ENCODE results near the gene ELMOD1. TPM values are rescaled to one million over a fixed set of nuclear protein-coding genes. Genes with fewer than 3 reads are reported as not detected.

Gene ELMOD1
- total and polyA plus RNA-seq, 10 of the 15 experiments (the other 5 are each of a cell fraction or from before 2014, with no cell fraction given): not detected

- BruUV-seq (replicated peaks): no TSS peak
- ATAC-seq (peak; percentile 41), DNase-seq (ENCODE audit: low read depth, low spot score) (no peak), FAIRE-seq (no peak)
- no peak overlapping the region for H3K4me3 ChIP-seq
- H3K27me3 ChIP-seq (replicated peaks in 1 of 2; ENCODE audit: control insufficient read depth in 2 of 2, insufficient read depth in 2 of 2, low read length in 1 of 2): no peaks in the 10 kb centered on the region
- TF ChIP-seq BHLHE40 (IDR thresholded peaks at IDR 0.05; ENCODE audit: borderline replicate concordance in 1 of 2, low read depth in 2 of 2, low read length in 1 of 2) (no peak), STAT1 (conservative IDR thresholded peaks at IDR 0.05) (no peak), CHD4 (IDR thresholded peaks at IDR 0.05) (no peak), CHD2 (IDR thresholded peaks at IDR 0.05; ENCODE audit: borderline replicate concordance, low read depth, low read length) (no peak), RCOR1 (conservative IDR thresholded peaks at IDR 0.05; ENCODE audit: low read depth, low read length) (no peak)
- intact Hi-C loops (cut with micrococcal nuclease; ENCODE audit: unreplicated experiment) (no loop called here), in situ Hi-C loops (cut with MboI) (no loop called here)
- no peaks in the 10 kb centered on the region for H4K20me1 ChIP-seq (ENCODE audit: control insufficient read depth, insufficient read depth)
- H3K36me3 ChIP-seq (ENCODE audit: control insufficient read depth in 2 of 2, insufficient read depth in 2 of 2, low read length in 1 of 2): no peaks in the 10 kb centered on the region
- ChIA-PET POLR2A (interaction anchor here (2.1 kb wide), 1 partner anchor 113 kb away, joined by 5 read pairs; no protein-coding TSS in a partner anchor), CTCF (interaction anchor here (0.6 to 3.8 kb wide), 10 partner anchors 10 to 188 kb away, joined by 3 to 24 read pairs (median 5); no protein-coding TSS in a partner anchor), SMC1A (ENCODE audit: uncharacterized antibody, unreplicated experiment) (interaction anchor here (0.7 to 8.0 kb wide), 9 partner anchors 7 to 188 kb away, joined by 3 to 57 read pairs (median 7); no protein-coding TSS in a partner anchor), RAD21 (ENCODE audit: unreplicated experiment) (interaction anchor here (0.7 to 2.0 kb wide), 3 partner anchors 14 to 80 kb away, joined by 3 to 14 read pairs (median 4); no protein-coding TSS in a partner anchor)
- H3K4me2 ChIP-seq (ENCODE audit: control insufficient read depth, insufficient read depth): peak overlapping the region; percentile 30; the same call in 1 of the 2 replicates
- H3K9ac ChIP-seq (ENCODE audit: control insufficient read depth, insufficient read depth, low read length): no peak overlapping the region
- WGBS (ENCODE audit: insufficient coverage, insufficient replicate concordance, low lambda C conversion rate, missing lambda C conversion rate): 73% methylated on average over 2 of the region's 2 CpGs
- peak overlapping the region; percentile 72 for H2AFZ ChIP-seq (ENCODE audit: control insufficient read depth, low read depth, low read length)
- no peaks in the 10 kb centered on the region for H3K4me1 ChIP-seq (ENCODE audit: control insufficient read depth, insufficient read depth, low read length)
- H3K79me2 ChIP-seq (ENCODE audit: control insufficient read depth, insufficient read depth, low read length): no peaks in the 10 kb centered on the region
- no peaks in the 10 kb centered on the region for H3K9me3 ChIP-seq (replicated peaks; ENCODE audit: control insufficient read depth, insufficient read depth, low read length)
- H3K27ac ChIP-seq (ENCODE audit: control insufficient read depth, insufficient read depth): no peak overlapping the region
Measured at GRCh38 chr11:107675902-107676301, 85.0 kb downstream of the ELMOD1 start.

- WGBS (ENCODE audit: insufficient coverage, insufficient replicate concordance, low lambda C conversion rate, missing lambda C conversion rate): 43% methylated on average over 8 of the region's 8 CpGs
- DNase-seq (ENCODE audit: low read depth, low spot score): no peak
Measured at GRCh38 chr11:107676336-107677057, 85.5 kb downstream of the ELMOD1 start.

More at GRCh38 chr11:107676336-107677057, 85.5 kb downstream of the ELMOD1 start:
- H3K36me3 ChIP-seq (ENCODE audit: control insufficient read depth in 2 of 2, insufficient read depth in 2 of 2, low read length in 1 of 2): no peaks in the 10 kb centered on the region
- H3K79me2 ChIP-seq (ENCODE audit: control insufficient read depth, insufficient read depth, low read length): no peaks in the 10 kb centered on the region
- CTCF ChIA-PET: interaction anchor here (0.6 to 3.8 kb wide), 7 partner anchors 9 to 112 kb away, joined by 3 to 24 read pairs (median 6); no protein-coding TSS in a partner anchor
- peak overlapping the region; percentile 72 for H2AFZ ChIP-seq (ENCODE audit: control insufficient read depth, low read depth, low read length)
- H3K4me3 ChIP-seq: no peak overlapping the region
- no peaks in the 10 kb centered on the region for H3K27me3 ChIP-seq (replicated peaks in 1 of 2; ENCODE audit: control insufficient read depth in 2 of 2, insufficient read depth in 2 of 2, low read length in 1 of 2)
- TF ChIP-seq PML (IDR thresholded peaks at IDR 0.05; ENCODE audit: low read length) (no peak), CEBPB (IDR thresholded peaks at IDR 0.05; ENCODE audit: borderline replicate concordance in 1 of 2, low read depth in 2 of 2, low read length in 2 of 2) (no peak)
- no peak overlapping the region for H3K9ac ChIP-seq (ENCODE audit: control insufficient read depth, insufficient read depth, low read length)
- H3K4me1 ChIP-seq (ENCODE audit: control insufficient read depth, insufficient read depth, low read length): no peaks in the 10 kb centered on the region
- RAD21 ChIA-PET (ENCODE audit: unreplicated experiment): interaction anchor here (2.0 kb wide), 1 partner anchor 13 kb away, joined by 14 read pairs; no protein-coding TSS in a partner anchor
- H3K4me2 ChIP-seq (ENCODE audit: control insufficient read depth, insufficient read depth): peak overlapping the region; percentile 30; the same call in 1 of the 2 replicates
- intact Hi-C loops (cut with micrococcal nuclease; ENCODE audit: unreplicated experiment) (no loop called here), in situ Hi-C loops (cut with MboI) (no loop called here)
- no peaks in the 10 kb centered on the region for H3K9me3 ChIP-seq (replicated peaks; ENCODE audit: control insufficient read depth, insufficient read depth, low read length)
- H4K20me1 ChIP-seq (ENCODE audit: control insufficient read depth, insufficient read depth): no peaks in the 10 kb centered on the region
- no peak overlapping the region for H3K27ac ChIP-seq (ENCODE audit: control insufficient read depth, insufficient read depth)
- no TSS peak for BruUV-seq (replicated peaks)
- SMC1A ChIA-PET (ENCODE audit: uncharacterized antibody, unreplicated experiment): interaction anchor here (0.7 to 8.0 kb wide), 8 partner anchors 11 to 187 kb away, joined by 3 to 57 read pairs (median 7); no protein-coding TSS in a partner anchor
- FAIRE-seq (no peak), ATAC-seq (peak; percentile 29)
- POLR2A ChIA-PET: interaction anchor here (2.1 kb wide), 1 partner anchor 113 kb away, joined by 5 read pairs; no protein-coding TSS in a partner anchor

Data from GM12878 (cell line).